Measurements from ENCODE around the gene PUS7.
"Not testable (repeated sequence)": the region's sequence is repeated elsewhere in the genome, so short reads cannot be mapped to it uniquely, and the experiment has no call there.

PUS7 gene

DNA sequence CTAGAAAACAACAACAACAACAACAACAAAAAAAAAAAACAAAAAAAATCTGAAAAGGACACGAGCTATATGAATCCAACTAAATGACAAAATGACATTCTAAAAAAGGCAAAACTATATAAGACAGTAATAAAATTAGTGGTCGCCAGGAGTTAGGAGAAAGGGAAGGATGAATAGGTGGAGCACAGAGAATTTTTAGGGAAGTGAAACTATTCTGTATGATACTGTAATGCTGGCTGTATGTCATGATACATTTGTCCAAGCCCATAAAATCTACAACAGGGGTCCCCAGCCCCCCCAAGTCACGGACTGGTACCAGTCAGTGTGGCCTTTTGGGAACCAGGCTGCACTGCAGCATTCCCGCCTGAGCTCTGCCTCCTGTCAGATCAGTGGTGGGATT lies 2.8 kb upstream of the PUS7 start:
- no peaks in the 10 kb centered on the region for H3K36me3 ChIP-seq (ENCODE audit: control insufficient read depth, insufficient read depth, low read length)
- no peaks in the 10 kb centered on the region for H3K27me3 ChIP-seq (ENCODE audit: control insufficient read depth, insufficient read depth, low read length)
- H3K9me3 ChIP-seq (ENCODE audit: control insufficient read depth, low read length) = no peaks in the 10 kb centered on the region
- H3K9ac ChIP-seq (ENCODE audit: low read length) = no peak overlapping the region
- no peak overlapping the region for H3K4me3 ChIP-seq (ENCODE audit: low read length)
- peaks cover 4% of the 10 kb centered on the region for H3K4me1 ChIP-seq (ENCODE audit: control insufficient read depth, insufficient read depth, low read length)

- not testable (repeated sequence) for H3K4me1 ChIP-seq (ENCODE audit: control insufficient read depth, insufficient read depth, low read length); H3K4me3 ChIP-seq (ENCODE audit: low read length); H3K9me3 ChIP-seq (ENCODE audit: control insufficient read depth, low read length); H3K9ac ChIP-seq (ENCODE audit: low read length); H3K36me3 ChIP-seq (ENCODE audit: control insufficient read depth, insufficient read depth, low read length); H3K27me3 ChIP-seq (ENCODE audit: control insufficient read depth, insufficient read depth, low read length)
Measured at GRCh38 chr7:105524423-105524822, 2.4 kb upstream of the PUS7 start.

DNA sequence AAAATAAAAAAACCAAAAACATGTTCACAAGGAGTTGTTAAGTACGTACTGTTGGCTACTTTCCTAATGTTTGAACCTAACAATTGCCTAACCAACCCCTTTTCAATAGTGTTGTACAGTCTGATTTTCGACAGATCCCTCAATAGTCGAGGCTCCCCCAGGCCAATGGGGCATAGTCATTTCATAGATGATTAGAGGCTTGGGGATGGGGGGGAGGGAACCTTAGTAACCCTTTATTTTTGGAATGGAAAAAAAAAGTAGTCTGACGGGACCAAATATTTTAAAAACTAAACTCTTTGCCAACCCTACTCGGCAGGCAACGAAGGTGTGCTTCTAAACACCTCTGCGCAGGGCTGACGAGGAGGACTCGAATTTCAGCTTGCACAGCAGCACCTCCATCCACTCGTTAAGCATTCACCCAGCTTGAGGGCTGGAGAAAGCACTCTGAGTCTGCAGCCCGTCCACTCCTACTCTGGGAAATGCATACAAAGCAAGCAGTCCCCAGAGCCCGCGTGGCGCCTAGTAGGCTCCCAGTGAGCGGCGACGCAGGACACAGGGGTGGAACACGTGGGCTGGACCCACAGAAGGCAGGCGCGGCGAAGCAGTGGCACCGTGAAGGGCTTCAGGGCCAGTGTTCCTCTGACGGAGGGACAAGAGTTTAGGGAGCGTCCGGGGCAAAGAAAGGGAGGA lies 899 bp downstream of the PUS7 start:
- Histone ChIP-seq H3K9ac (ENCODE audit: low read length) (peak overlapping the region; percentile 64), H3K4me1 (ENCODE audit: control insufficient read depth, insufficient read depth, low read length) (peaks cover 4% of the 10 kb centered on the region), H3K4me3 (ENCODE audit: low read length) (peak overlapping the region; percentile 80), H3K36me3 (ENCODE audit: control insufficient read depth, insufficient read depth, low read length) (no peaks in the 10 kb centered on the region), H3K27me3 (ENCODE audit: control insufficient read depth, insufficient read depth, low read length) (no peaks in the 10 kb centered on the region), H3K9me3 (ENCODE audit: control insufficient read depth, low read length) (no peaks in the 10 kb centered on the region)

DNA sequence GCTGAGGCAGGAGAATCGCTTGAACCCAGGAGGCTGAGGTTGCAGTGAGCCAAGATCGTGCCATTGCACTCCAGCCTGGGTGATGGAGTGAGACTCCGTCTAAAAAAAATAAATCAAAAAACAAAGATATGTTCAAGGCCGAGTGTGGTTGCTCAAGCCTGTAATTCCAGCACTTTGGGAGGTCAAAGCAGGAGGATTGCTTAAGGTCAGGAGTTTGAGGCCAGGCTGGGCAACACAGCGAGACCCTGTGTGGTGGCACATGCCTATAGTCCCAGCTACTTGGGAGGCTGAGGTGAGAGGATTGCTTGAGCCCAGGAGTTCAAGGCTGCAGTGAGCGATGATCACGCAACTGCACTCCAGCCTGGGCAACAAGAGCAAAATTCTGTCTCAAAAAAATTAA lies 1.5 kb downstream of the PUS7 start:
- not testable (repeated sequence) for H3K4me1 ChIP-seq (ENCODE audit: control insufficient read depth, insufficient read depth, low read length); H3K9ac ChIP-seq (ENCODE audit: low read length); H3K36me3 ChIP-seq (ENCODE audit: control insufficient read depth, insufficient read depth, low read length); H3K9me3 ChIP-seq (ENCODE audit: control insufficient read depth, low read length); H3K4me3 ChIP-seq (ENCODE audit: low read length); H3K27me3 ChIP-seq (ENCODE audit: control insufficient read depth, insufficient read depth, low read length)

DNA sequence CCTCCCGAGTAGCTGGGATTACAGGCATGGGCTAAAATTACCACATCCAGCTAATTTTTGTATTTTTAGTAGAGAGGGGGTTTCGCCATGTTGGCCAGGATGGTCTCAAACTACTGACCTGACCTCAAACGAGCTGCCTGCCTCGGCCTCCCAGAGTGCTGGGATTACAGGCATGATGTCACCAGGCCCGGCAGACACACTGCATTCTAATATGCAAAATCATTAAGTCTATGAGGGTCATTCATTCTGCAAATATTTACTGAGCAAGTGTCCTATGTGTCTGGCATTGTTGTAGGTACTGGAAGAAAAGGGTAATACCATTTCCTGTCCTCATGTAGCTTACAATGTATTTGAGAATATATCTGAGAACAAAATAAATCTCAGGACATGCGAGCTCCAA lies 2.7 kb downstream of the PUS7 start:
- H3K9ac ChIP-seq (ENCODE audit: low read length) = no peak overlapping the region
- H3K36me3 ChIP-seq (ENCODE audit: control insufficient read depth, insufficient read depth, low read length) = no peaks in the 10 kb centered on the region
- no peaks in the 10 kb centered on the region for H3K9me3 ChIP-seq (ENCODE audit: control insufficient read depth, low read length)
- no peaks in the 10 kb centered on the region for H3K27me3 ChIP-seq (ENCODE audit: control insufficient read depth, insufficient read depth, low read length)
- H3K4me1 ChIP-seq (ENCODE audit: control insufficient read depth, insufficient read depth, low read length) = peaks cover 4% of the 10 kb centered on the region
- H3K4me3 ChIP-seq (ENCODE audit: low read length) = no peak overlapping the region

DNA sequence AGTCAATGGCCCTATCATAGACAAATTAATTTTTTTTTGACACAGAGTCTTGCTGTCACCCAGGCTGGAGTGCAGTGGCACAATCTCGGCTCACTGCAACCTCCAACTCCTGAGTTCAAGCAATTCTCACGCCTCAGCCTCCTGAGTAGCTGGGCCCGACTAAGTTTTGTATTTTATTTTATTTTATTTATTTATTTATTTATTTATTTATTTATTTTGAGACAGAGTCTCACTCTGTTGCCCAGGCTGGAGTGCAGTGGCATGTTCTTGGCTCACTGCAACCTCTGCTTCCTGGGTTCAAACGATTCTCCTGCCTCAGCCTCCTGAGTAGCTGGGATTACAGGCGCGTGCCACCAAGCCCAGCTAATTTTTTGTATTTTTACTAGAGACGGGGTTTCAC lies 6.5 kb downstream of the PUS7 start:
- not testable (repeated sequence) for H3K4me1 ChIP-seq (ENCODE audit: control insufficient read depth, insufficient read depth, low read length); H3K9ac ChIP-seq (ENCODE audit: low read length); H3K36me3 ChIP-seq (ENCODE audit: control insufficient read depth, insufficient read depth, low read length); H3K9me3 ChIP-seq (ENCODE audit: control insufficient read depth, low read length); H3K4me3 ChIP-seq (ENCODE audit: low read length); H3K27me3 ChIP-seq (ENCODE audit: control insufficient read depth, insufficient read depth, low read length)

DNA sequence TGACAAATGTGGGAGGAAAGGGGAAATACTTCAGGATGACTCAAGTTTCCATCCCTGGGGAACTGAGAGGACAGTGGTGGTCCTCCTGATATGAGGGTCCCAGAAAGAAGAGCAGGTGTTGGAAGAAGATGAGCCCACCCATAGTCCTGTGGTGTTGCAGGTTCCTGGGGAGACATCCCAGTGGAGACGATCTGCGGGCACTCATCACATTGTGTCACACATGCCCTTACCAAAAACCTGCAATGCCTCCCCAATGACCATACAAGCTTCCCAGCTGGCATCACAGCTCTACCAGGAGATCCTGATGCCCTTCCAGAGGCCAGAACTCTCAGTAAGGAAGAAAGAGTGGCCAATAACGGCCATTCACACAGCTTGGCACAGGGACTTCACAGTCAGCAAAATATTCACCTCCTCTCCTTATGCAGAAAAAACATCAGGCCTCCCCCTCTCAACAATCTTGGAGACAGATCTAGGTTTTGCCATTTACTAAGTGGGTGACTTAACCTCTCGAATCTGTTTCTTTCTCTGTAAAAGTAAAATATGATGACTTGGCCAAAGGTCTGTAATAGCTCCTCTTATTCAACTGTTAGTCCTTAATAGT lies 9.0 kb downstream of the PUS7 start:
- Histone ChIP-seq H3K9me3 (ENCODE audit: control insufficient read depth, low read length) (no peaks in the 10 kb centered on the region), H3K4me1 (ENCODE audit: control insufficient read depth, insufficient read depth, low read length) (no peaks in the 10 kb centered on the region), H3K36me3 (ENCODE audit: control insufficient read depth, insufficient read depth, low read length) (no peaks in the 10 kb centered on the region), H3K4me3 (ENCODE audit: low read length) (no peak overlapping the region), H3K9ac (ENCODE audit: low read length) (no peak overlapping the region), H3K27me3 (ENCODE audit: control insufficient read depth, insufficient read depth, low read length) (no peaks in the 10 kb centered on the region)

- Histone ChIP-seq H3K9me3 (ENCODE audit: control insufficient read depth, low read length) (no peaks in the 10 kb centered on the region), H3K27me3 (ENCODE audit: control insufficient read depth, insufficient read depth, low read length) (no peaks in the 10 kb centered on the region), H3K4me1 (ENCODE audit: control insufficient read depth, insufficient read depth, low read length) (no peaks in the 10 kb centered on the region), H3K9ac (ENCODE audit: low read length) (no peak overlapping the region), H3K4me3 (ENCODE audit: low read length) (no peak overlapping the region), H3K36me3 (ENCODE audit: control insufficient read depth, insufficient read depth, low read length) (no peaks in the 10 kb centered on the region)
Measured at GRCh38 chr7:105512415-105512814, 9.7 kb downstream of the PUS7 start.

DNA sequence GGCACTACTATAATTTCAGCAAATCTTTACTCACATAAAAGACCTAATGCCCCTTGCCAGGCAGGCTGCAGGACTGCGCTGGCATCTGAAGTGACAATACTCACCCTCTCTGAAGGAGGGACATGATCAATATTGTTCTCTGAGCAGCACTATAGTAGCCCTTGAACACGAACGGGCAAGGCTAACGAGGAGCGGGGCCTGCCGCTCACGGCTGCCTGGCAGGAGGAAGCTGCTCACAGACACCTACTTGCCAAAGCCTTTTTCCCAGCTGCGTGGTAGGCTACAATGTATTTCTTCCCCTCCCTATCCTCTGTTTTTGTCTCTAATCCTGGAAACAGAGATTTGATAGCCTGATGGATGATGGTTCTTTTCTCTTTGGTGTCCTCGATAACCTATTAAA lies 19.9 kb downstream of the PUS7 start:
- Histone ChIP-seq H3K4me3 (ENCODE audit: low read length) (no peak overlapping the region), H3K27me3 (ENCODE audit: control insufficient read depth, insufficient read depth, low read length) (no peaks in the 10 kb centered on the region), H3K4me1 (ENCODE audit: control insufficient read depth, insufficient read depth, low read length) (no peaks in the 10 kb centered on the region), H3K36me3 (ENCODE audit: control insufficient read depth, insufficient read depth, low read length) (no peaks in the 10 kb centered on the region), H3K9me3 (ENCODE audit: control insufficient read depth, low read length) (no peaks in the 10 kb centered on the region), H3K9ac (ENCODE audit: low read length) (no peak overlapping the region)

GRCh38 chr7:105497016-105497415 lies 25.1 kb downstream of the PUS7 start:
- no peaks in the 10 kb centered on the region for H3K36me3 ChIP-seq (ENCODE audit: control insufficient read depth, insufficient read depth, low read length)
- no peak overlapping the region for H3K4me3 ChIP-seq (ENCODE audit: low read length)
- peaks cover 16% of the 10 kb centered on the region for H3K4me1 ChIP-seq (ENCODE audit: control insufficient read depth, insufficient read depth, low read length)
- H3K27me3 ChIP-seq (ENCODE audit: control insufficient read depth, insufficient read depth, low read length) = no peaks in the 10 kb centered on the region
- H3K9me3 ChIP-seq (ENCODE audit: control insufficient read depth, low read length) = no peaks in the 10 kb centered on the region
- no peak overlapping the region for H3K9ac ChIP-seq (ENCODE audit: low read length)

- no peak overlapping the region for H3K4me3 ChIP-seq (ENCODE audit: low read length)
- H3K9ac ChIP-seq (ENCODE audit: low read length) = no peak overlapping the region
- no peaks in the 10 kb centered on the region for H3K36me3 ChIP-seq (ENCODE audit: control insufficient read depth, insufficient read depth, low read length)
- H3K27me3 ChIP-seq (ENCODE audit: control insufficient read depth, insufficient read depth, low read length) = no peaks in the 10 kb centered on the region
- peaks cover 16% of the 10 kb centered on the region for H3K4me1 ChIP-seq (ENCODE audit: control insufficient read depth, insufficient read depth, low read length)
- H3K9me3 ChIP-seq (ENCODE audit: control insufficient read depth, low read length) = no peaks in the 10 kb centered on the region
Measured at GRCh38 chr7:105496521-105496920, 25.6 kb downstream of the PUS7 start.

DNA sequence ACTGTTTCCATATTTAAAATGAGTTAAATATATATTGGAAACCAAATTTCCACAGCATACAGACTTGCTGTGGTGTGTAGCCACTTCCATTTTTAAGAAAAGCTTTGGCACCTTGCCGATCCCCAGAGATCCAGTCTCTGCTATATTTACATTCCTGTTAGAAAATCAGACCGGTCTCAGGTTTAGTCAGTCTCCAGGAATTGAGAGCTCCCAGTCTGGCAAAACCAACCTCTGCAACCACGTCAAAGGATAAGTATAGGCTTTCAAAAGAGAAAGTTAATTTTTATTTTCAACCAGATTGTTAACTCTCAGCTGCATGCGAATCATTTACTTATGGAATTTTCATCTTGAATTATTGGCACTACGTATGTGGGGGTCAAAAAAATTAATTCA lies 28.2 kb downstream of the PUS7 start:
- Histone ChIP-seq H3K4me1 (ENCODE audit: control insufficient read depth, insufficient read depth, low read length) (peaks cover 16% of the 10 kb centered on the region), H3K9me3 (ENCODE audit: control insufficient read depth, low read length) (no peaks in the 10 kb centered on the region), H3K9ac (ENCODE audit: low read length) (no peak overlapping the region), H3K36me3 (ENCODE audit: control insufficient read depth, insufficient read depth, low read length) (no peaks in the 10 kb centered on the region), H3K4me3 (ENCODE audit: low read length) (no peak overlapping the region), H3K27me3 (ENCODE audit: control insufficient read depth, insufficient read depth, low read length) (no peaks in the 10 kb centered on the region)

Measured in mucosa of stomach (tissue), 1 donor.